DMS 273 (cell line): ENCODE data around the gene POGK.
"Not testable (repeated sequence)": the region's sequence is repeated elsewhere in the genome, so short reads cannot be mapped to it uniquely, and the experiment has no call there.

Experiments used
- DNase-seq: peaks from one replicate; lab custom pipeline; 2025; ENCODE audit not compliant: unreplicated experiment; lab: John Stamatoyannopoulos, UW

The POGK gene

GRCh38 chr1:166855558-166855957 lies 16.3 kb downstream of the POGK start:
- no peak for DNase-seq

- DNase-seq = no peak
Measured at GRCh38 chr1:166857995-166858394, 18.7 kb downstream of the POGK start.

- DNase-seq = no peak
Measured at GRCh38 chr1:166858726-166859419, 19.6 kb downstream of the POGK start.

GRCh38 chr1:166859597-166859996 lies 20.3 kb downstream of the POGK start:
- no peak for DNase-seq

- DNase-seq = no peak
Measured at GRCh38 chr1:166865926-166866325, 26.7 kb downstream of the POGK start.

- no peak for DNase-seq
Measured at GRCh38 chr1:166868639-166869038, 29.4 kb downstream of the POGK start.

- no peak for DNase-seq
Measured at GRCh38 chr1:166869318-166870099, 30.2 kb downstream of the POGK start.

GRCh38 chr1:166870584-166870983 lies 31.3 kb downstream of the POGK start:
- DNase-seq = no peak

- no peak for DNase-seq
Measured at GRCh38 chr1:166874464-166874863, 35.2 kb downstream of the POGK start.

- peak; percentile 46 for DNase-seq
Measured at GRCh38 chr1:166875302-166875733, 36.0 kb downstream of the POGK start.

- DNase-seq = peak; percentile 100
Measured at GRCh38 chr1:166875734-166876539, 36.7 kb downstream of the POGK start, which contains the start of gene TADA1. Gene TADA1 (minus strand): TSS chr1:166876264. CDS start chr1:166876233, 31 bp downstream.

GRCh38 chr1:166876540-166876838 lies 37.2 kb downstream of the POGK start:
- DNase-seq = no peak

- not testable (repeated sequence) for DNase-seq
Measured at GRCh38 chr1:166878173-166878917, 39.1 kb downstream of the POGK start.

- no peak for DNase-seq
Measured at GRCh38 chr1:166882893-166883292, 43.6 kb downstream of the POGK start.

GRCh38 chr1:166884040-166884642 lies 44.9 kb downstream of the POGK start:
- no peak for DNase-seq

GRCh38 chr1:166884971-166885370 lies 45.7 kb downstream of the POGK start:
- no peak for DNase-seq

GRCh38 chr1:166888373-166889111 lies 49.3 kb downstream of the POGK start:
- DNase-seq = peak; percentile 24

GRCh38 chr1:166889776-166890175 lies 50.5 kb downstream of the POGK start:
- no peak for DNase-seq

- DNase-seq = no peak
Measured at GRCh38 chr1:166895766-166896165, 56.5 kb downstream of the POGK start.

GRCh38 chr1:166899769-166900168 lies 60.5 kb downstream of the POGK start:
- DNase-seq = no peak
